ENCODE data around the gene CBFB. TPM values are rescaled to one million over a fixed set of nuclear protein-coding genes. Genes with fewer than 3 reads are reported as not detected.

Gene CBFB
- total and polyA plus RNA-seq, 2 of the 13 experiments (the other 11 are each of a cell fraction or from before 2014, with no cell fraction given): 22.1 to 70.8 TPM

DNA sequence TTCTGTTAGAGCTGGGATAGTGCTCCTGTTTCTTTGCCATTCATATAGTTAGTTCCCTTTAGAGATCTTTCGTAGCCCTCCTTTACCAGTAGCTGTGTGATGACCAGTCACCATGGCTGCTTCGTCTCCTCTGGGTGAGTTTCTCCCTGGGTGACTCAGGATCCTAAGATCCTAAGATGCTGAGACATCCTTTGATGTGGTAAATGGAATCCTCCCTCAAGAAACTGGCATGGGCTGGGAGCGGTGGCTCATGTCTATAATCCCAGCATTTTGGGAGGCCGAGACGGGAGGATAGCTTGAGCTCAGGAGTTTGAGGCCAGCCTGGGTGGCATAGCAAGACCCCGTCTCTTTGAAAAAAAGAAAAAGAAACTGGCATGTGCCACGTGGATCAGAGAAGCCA is 86.7 kb downstream of the CBFB start:
- no TSS peak for BruUV-seq (replicated peaks)
- ATAC-seq: no peak
- FAIRE-seq: no peak
- 95% methylated on average over 7 of the region's 7 CpGs for WGBS (ENCODE audit: low lambda C conversion rate)
- in situ Hi-C loops (cut with HindIII; ENCODE audit: extremely low pct_ligation_motif_present, low pct_unique_long_range_greater_than_20kb): no loop called here
- CTCF ChIA-PET (ENCODE audit: low intra/inter-chr PET ratio, low total read pairs): no interaction called here
- H3K9ac ChIP-seq (ENCODE audit: insufficient read depth, low read depth, low read length): 0 out of 2 replicates have a peak overlapping the region, but pooled peaks have one; percentile 3
- intact Hi-C loops (cut with micrococcal nuclease; ENCODE audit: unreplicated experiment): no loop called here
- H2AFZ ChIP-seq (ENCODE audit: low read length): no peak overlapping the region
- POLR2A ChIA-PET: interaction anchor here (0.7 to 2.6 kb wide), 3 partner anchors 12 to 98 kb away, joined by 3 to 13 read pairs (median 3); no protein-coding TSS in a partner anchor
- peaks cover 72% of the 10 kb centered on the region for H3K4me1 ChIP-seq (ENCODE audit: insufficient read depth, low read length)
- peak overlapping the region; percentile 87 for H3K27ac ChIP-seq (ENCODE audit: extremely low read length, insufficient read depth, low read length)
- no peaks in the 10 kb centered on the region; a peak in 1 of 5 replicates for H3K27me3 ChIP-seq (ENCODE audit: control insufficient read depth in 1 of 2, insufficient read depth in 2 of 2, low read length in 2 of 2)
- no peak overlapping the region; a peak in 1 of 6 replicates for H3K4me3 ChIP-seq (replicated peaks in 1 of 3; ENCODE audit: insufficient read depth in 1 of 3, low read depth in 2 of 3, low read length in 3 of 3)
- H3K79me2 ChIP-seq (ENCODE audit: insufficient read depth, low read length): peaks cover 93% of the 10 kb centered on the region
- peaks cover 22 to 31% of the 10 kb centered on the region in 2 experiments for H3K36me3 ChIP-seq (replicated peaks in 1 of 2; ENCODE audit: control insufficient read depth in 1 of 2, insufficient read depth in 2 of 2, low read length in 2 of 2)
- no peak for DNase-seq (ENCODE audit: low spot score)
- H3K9me3 ChIP-seq (ENCODE audit: low read length): no peaks in the 10 kb centered on the region
- H4K20me1 ChIP-seq (ENCODE audit: insufficient read depth, low read length): peaks cover 56% of the 10 kb centered on the region
- peak overlapping the region; percentile 59 for H3K4me2 ChIP-seq (ENCODE audit: low read depth, low read length)
- TF ChIP-seq, protein P1, sequence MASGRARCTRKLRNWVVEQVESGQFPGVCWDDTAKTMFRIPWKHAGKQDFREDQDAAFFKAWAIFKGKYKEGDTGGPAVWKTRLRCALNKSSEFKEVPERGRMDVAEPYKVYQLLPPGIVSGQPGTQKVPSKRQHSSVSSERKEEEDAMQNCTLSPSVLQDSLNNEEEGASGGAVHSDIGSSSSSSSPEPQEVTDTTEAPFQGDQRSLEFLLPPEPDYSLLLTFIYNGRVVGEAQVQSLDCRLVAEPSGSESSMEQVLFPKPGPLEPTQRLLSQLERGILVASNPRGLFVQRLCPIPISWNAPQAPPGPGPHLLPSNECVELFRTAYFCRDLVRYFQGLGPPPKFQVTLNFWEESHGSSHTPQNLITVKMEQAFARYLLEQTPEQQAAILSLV (CRISPR knock-in tag; IDR thresholded peaks at IDR 0.05; ENCODE audit: borderline replicate concordance): no peak
- TF ChIP-seq ZSCAN12 (CRISPR knock-in tag; IDR thresholded peaks at IDR 0.05) (no peak), YEATS4 (CRISPR knock-in tag; IDR thresholded peaks at IDR 0.05; ENCODE audit: borderline replicate concordance) (no peak), MEIS1 (CRISPR knock-in tag; IDR thresholded peaks at IDR 0.05; ENCODE audit: borderline replicate concordance) (no peak), PAF1 (CRISPR knock-in tag; IDR thresholded peaks at IDR 0.05) (no peak), SOX5 (CRISPR knock-in tag; IDR thresholded peaks at IDR 0.05; ENCODE audit: borderline replicate concordance) (no peak), ARID2 (CRISPR knock-in tag; IDR thresholded peaks at IDR 0.05; ENCODE audit: borderline replicate concordance) (no peak), ZNF180 (CRISPR knock-in tag; IDR thresholded peaks at IDR 0.05; ENCODE audit: borderline replicate concordance, low read depth) (no peak), RBM22 (optimal IDR thresholded peaks at IDR 0.05; ENCODE audit: low read length) (peak; percentile 50), MLLT10 (CRISPR knock-in tag; IDR thresholded peaks at IDR 0.05) (no peak), RBFOX2 (IDR thresholded peaks at IDR 0.05; ENCODE audit: low read depth, low read length) (peak; percentile 42; the same call in 1 of the 2 replicates), ZNF616 (CRISPR knock-in tag; IDR thresholded peaks at IDR 0.05; ENCODE audit: low read depth) (no peak), ZKSCAN5 (CRISPR knock-in tag; IDR thresholded peaks at IDR 0.05) (no peak), SSRP1 (CRISPR knock-in tag; IDR thresholded peaks at IDR 0.05) (peak; percentile 54; the same call in 1 of the 2 replicates), NFIB (CRISPR knock-in tag; IDR thresholded peaks at IDR 0.05; ENCODE audit: borderline replicate concordance) (no peak), ZSCAN30 (CRISPR knock-in tag; IDR thresholded peaks at IDR 0.05) (no peak), ATF7-NPFF (CRISPR knock-in tag; IDR thresholded peaks at IDR 0.05; ENCODE audit: low read depth) (no peak), GPN1 (CRISPR knock-in tag; IDR thresholded peaks at IDR 0.05; ENCODE audit: borderline replicate concordance) (no peak), EZH2 (conservative IDR thresholded peaks at IDR 0.05; ENCODE audit: low read depth, low read length) (no peak), SAFB2 (CRISPR knock-in tag; IDR thresholded peaks at IDR 0.05; ENCODE audit: borderline replicate concordance, low read depth) (no peak)
- TF ChIP-seq, protein P2, sequence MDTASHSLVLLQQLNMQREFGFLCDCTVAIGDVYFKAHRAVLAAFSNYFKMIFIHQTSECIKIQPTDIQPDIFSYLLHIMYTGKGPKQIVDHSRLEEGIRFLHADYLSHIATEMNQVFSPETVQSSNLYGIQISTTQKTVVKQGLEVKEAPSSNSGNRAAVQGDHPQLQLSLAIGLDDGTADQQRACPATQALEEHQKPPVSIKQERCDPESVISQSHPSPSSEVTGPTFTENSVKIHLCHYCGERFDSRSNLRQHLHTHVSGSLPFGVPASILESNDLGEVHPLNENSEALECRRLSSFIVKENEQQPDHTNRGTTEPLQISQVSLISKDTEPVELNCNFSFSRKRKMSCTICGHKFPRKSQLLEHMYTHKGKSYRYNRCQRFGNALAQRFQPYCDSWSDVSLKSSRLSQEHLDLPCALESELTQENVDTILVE (CRISPR knock-in tag; IDR thresholded peaks at IDR 0.05): no peak
- TF ChIP-seq, protein P3, sequence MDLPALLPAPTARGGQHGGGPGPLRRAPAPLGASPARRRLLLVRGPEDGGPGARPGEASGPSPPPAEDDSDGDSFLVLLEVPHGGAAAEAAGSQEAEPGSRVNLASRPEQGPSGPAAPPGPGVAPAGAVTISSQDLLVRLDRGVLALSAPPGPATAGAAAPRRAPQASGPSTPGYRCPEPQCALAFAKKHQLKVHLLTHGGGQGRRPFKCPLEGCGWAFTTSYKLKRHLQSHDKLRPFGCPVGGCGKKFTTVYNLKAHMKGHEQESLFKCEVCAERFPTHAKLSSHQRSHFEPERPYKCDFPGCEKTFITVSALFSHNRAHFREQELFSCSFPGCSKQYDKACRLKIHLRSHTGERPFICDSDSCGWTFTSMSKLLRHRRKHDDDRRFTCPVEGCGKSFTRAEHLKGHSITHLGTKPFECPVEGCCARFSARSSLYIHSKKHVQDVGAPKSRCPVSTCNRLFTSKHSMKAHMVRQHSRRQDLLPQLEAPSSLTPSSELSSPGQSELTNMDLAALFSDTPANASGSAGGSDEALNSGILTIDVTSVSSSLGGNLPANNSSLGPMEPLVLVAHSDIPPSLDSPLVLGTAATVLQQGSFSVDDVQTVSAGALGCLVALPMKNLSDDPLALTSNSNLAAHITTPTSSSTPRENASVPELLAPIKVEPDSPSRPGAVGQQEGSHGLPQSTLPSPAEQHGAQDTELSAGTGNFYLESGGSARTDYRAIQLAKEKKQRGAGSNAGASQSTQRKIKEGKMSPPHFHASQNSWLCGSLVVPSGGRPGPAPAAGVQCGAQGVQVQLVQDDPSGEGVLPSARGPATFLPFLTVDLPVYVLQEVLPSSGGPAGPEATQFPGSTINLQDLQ (CRISPR knock-in tag; IDR thresholded peaks at IDR 0.05): no peak
